Activated CD4-positive, alpha-beta T cell treated with anti-CD3 and anti-CD28 coated beads, Interleukin-2, amount 10 ng/mL, durations not matched to agents 24 days and 14 days (primary cell): ENCODE data around the gene HNRNPUL2. TPM values are rescaled to one million over a fixed set of nuclear protein-coding genes. Genes with fewer than 3 reads are reported as not detected.
"Not testable (repeated sequence)": the region's sequence is repeated elsewhere in the genome, so short reads cannot be mapped to it uniquely, and the experiment has no call there.

Experiments used
- DNase-seq: peaks from one replicate; pipeline ENCODE4 v3.0.0; 2022
- H3K27ac Mint-ChIP-seq: one replicate; pipeline ENCODE4 v1.8.0; 2022; ENCODE audit warnings: mild to moderate bottlenecking, mixed read lengths
- H3K27me3 Mint-ChIP-seq: one replicate; pipeline ENCODE4 v1.8.0; 2022; ENCODE audit warnings: mixed read lengths
- H3K36me3 Mint-ChIP-seq: one replicate; pipeline ENCODE4 v1.8.0; 2022; ENCODE audit warnings: low read depth, mild to moderate bottlenecking, mixed read lengths
- H3K4me1 Mint-ChIP-seq: one replicate; pipeline ENCODE4 v1.8.0; 2021; ENCODE audit warnings: mixed read lengths
- H3K4me3 Mint-ChIP-seq: one replicate; pipeline ENCODE4 v1.8.0; 2022; ENCODE audit warnings: mild to moderate bottlenecking, moderate library complexity, mixed read lengths
- H3K9me3 Mint-ChIP-seq: one replicate; pipeline ENCODE4 v1.8.0; 2021; ENCODE audit warnings: mixed read lengths
- intact Hi-C: fragments of 100-400 bp; cut with micrococcal nuclease; formaldehyde crosslinking; loops from one replicate; pipeline ENCODE4 v1.15.1; 2023
- total RNA-seq: library from RNA; stranded (reverse); gene quantifications from 2 replicates; pipeline ENCODE4 v1.2.3, GENCODE V29; 2022

HNRNPUL2 gene
- total RNA-seq, 1 donor from 2014 or later = 60.6 TPM

DNA sequence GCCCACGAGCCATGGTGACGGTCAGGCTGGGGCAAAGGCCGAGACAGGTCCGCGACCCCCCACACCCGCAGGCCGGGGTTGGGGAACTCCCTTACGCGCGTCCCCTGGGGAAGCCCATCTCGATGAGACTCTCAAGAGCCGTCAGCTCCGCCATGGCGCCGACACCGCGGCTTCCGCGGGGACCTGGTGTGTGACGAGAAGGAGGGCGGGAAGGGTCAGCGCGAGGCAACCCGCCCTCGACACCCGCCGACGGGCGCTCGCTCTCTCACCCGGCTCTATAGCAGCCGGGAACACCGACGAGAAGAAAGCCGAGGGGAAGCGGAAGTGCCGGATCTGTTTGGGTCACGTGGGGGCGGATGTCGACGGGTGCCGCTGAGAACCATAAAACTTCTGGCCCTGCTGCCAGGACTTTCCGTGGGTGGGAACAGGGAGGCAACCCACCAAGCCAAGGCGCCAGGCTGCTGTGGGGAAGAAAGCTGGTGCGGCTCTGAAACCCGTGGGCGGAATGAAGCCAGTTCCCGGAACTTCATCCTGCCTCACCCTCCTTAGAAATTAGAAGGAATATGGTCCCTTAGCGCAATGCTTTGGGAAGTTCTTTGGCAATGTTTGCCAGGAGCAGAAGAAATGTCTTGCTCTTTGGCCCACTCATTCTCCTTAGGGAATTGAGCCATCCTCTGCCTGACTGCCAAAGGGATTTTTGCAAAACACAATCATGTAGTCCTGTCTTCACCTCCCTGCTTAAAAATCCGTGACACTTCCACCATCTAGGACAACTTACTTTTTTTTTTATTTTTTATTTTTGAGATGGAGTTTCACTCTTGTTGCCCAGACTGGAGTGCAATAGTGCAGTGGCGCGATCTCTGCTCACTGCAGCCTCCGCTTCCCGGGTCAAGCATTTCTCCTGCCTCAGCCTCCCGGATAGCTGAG is 48.2 kb downstream of the HNRNPUL2 start, which contains the start of gene UBXN1:
Gene UBXN1 (minus strand): TSS at position 304 of the 927 bp plus-strand sequence. CDS start 150 bp downstream, at position 154.
- Mint-ChIP-seq H3K27ac (peak within 1 kb of the TSS; percentile 96), H3K27me3 (no peaks in the 10 kb centered on the region), H3K4me1 (peaks cover 27% of the 10 kb centered on the region), H3K4me3 (peak within 1 kb of the TSS; percentile 85), H3K9me3 (no peaks in the 10 kb centered on the region), H3K36me3 (peaks cover 26% of the 10 kb centered on the region)
- DNase-seq = peak; percentile 95
- intact Hi-C loops = loop anchor here (1.0 to 10.0 kb wide), 5 partner anchors 8 to 254 kb away; partner anchors contain the start of genes C11orf98, CSKMT, INTS5 and UQCC3

DNA sequence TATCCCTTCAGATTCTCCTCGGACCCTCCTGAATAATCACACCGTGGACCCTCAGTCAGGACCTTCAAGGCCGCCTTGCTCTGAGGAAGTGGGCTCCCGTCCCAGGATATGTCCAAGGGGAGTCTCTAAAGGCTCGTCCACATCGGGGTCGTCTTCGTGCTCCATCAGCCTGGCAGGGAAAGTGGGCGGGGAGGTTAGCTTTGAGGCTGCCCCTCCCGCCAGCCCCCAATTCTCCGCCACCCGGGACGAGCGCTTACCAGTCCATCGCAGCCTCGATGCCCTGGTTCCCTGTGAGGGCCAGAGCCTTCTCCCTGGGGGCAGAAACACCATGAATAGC is 48.9 kb downstream of the HNRNPUL2 start:
- H3K27ac Mint-ChIP-seq = peak overlapping the region; percentile 96
- peak overlapping the region; percentile 85 for H3K4me3 Mint-ChIP-seq
- H3K9me3 Mint-ChIP-seq = no peaks in the 10 kb centered on the region
- no peaks in the 10 kb centered on the region for H3K27me3 Mint-ChIP-seq
- H3K4me1 Mint-ChIP-seq = peaks cover 29% of the 10 kb centered on the region
- H3K36me3 Mint-ChIP-seq = peaks cover 29% of the 10 kb centered on the region
- intact Hi-C loops = loop anchor here (2.0 to 10.0 kb wide), 3 partner anchors 14 to 254 kb away; partner anchors contain the start of genes C11orf98, CSKMT and INTS5
- no peak for DNase-seq

DNA sequence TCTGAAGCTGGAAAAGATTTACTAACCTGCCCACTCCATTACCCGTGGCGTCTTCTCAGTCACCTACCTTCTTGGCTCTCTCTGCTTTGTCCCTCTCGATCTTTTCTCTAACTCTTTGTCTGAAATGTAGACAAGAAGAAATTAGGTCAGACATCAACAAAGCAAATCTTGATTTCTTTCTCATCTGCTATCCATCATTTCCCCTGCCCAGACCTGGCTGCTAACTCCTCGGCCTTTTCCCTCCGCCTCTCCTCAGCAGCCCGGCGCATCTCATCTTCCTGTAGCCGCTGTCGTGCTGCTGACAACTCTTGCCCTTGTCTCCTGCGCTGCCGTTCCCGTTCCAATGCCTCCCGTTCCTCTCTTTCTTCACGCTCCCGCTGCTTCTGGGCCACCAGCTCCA is 49.5 kb downstream of the HNRNPUL2 start:
- Mint-ChIP-seq H3K9me3 (no peaks in the 10 kb centered on the region), H3K27ac (peak overlapping the region; percentile 96), H3K27me3 (no peaks in the 10 kb centered on the region), H3K36me3 (peaks cover 31% of the 10 kb centered on the region), H3K4me3 (peak overlapping the region; percentile 85), H3K4me1 (peaks cover 29% of the 10 kb centered on the region)
- intact Hi-C loops = loop anchor here (2.0 to 10.0 kb wide), 3 partner anchors 13 to 253 kb away; partner anchors contain the start of genes C11orf98, CSKMT and INTS5
- no peak for DNase-seq

DNA sequence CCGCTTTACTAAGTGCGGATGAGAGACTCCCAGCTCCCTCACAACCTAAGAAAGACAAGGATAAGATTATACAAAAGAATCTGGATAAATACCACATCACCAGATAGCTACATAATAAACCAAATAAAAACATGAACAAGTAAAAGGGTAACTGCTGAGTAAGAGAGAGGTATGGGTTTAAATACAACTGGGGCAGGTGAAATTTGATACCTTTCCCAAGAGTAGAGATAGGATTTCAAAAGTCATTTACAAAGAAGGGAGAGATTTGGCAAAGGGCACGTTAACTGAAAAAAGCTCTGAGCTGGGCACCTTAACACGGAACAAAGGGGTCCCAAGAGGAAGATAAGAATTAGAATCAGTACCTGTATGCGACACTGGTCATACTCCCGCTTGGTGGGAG is 50.1 kb downstream of the HNRNPUL2 start:
- Mint-ChIP-seq H3K27ac (peak overlapping the region; percentile 23), H3K4me3 (peak overlapping the region; percentile 85), H3K27me3 (no peaks in the 10 kb centered on the region), H3K36me3 (peaks cover 34% of the 10 kb centered on the region), H3K9me3 (no peaks in the 10 kb centered on the region), H3K4me1 (peaks cover 34% of the 10 kb centered on the region)
- intact Hi-C loops = loop anchor here (10.0 kb wide), 1 partner anchor 252 kb away; no protein-coding TSS in a partner anchor
- no peak for DNase-seq

DNA sequence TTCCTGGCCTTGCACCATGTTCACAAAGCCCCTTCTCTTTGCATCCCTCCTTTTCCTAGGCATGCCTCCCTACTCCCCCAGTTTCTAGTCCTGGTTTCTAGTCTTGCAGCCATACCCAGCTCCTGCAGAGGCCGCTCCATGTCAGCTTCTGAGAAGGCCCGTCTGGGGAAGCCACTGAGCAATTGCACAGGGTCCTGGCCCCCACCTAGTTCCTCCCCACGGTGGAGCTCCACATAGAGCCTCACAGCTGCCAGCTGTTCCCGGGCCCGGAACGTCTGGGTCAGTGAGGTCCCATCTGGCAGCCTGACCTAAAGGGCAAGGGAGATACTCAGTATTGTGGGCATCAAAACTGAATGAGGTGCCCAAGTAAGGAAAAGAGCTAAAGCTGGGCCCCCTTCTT is 50.6 kb downstream of the HNRNPUL2 start:
- intact Hi-C loops = loop anchor here (10.0 kb wide), 1 partner anchor 252 kb away; no protein-coding TSS in a partner anchor
- peaks cover 35% of the 10 kb centered on the region for H3K4me1 Mint-ChIP-seq
- no peak overlapping the region for H3K27ac Mint-ChIP-seq
- H3K36me3 Mint-ChIP-seq = peaks cover 37% of the 10 kb centered on the region
- DNase-seq = no peak
- no peaks in the 10 kb centered on the region for H3K9me3 Mint-ChIP-seq
- peak overlapping the region; percentile 85 for H3K4me3 Mint-ChIP-seq
- H3K27me3 Mint-ChIP-seq = no peaks in the 10 kb centered on the region

DNA sequence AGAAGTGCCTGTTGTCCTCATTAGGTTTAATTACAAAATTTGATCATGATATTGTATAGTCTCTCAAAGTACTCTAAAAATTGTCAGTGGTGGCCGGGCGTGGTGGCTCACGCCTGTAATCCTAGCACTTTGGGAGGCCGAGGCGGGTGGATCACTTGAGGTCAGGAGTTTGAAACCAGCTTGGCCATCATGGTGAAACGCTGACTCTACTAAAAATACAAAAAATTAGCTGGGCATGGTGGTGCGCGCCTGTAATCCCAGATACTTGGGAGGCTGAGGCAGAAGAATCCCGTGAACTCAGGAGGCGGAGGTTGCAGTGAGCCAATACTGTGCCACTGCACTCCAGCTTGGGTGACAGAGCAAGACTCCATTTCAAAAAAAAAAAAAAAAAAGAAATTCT is 51.8 kb downstream of the HNRNPUL2 start:
- H3K27me3 Mint-ChIP-seq, H3K27ac Mint-ChIP-seq, H3K4me3 Mint-ChIP-seq, H3K9me3 Mint-ChIP-seq, DNase-seq: not testable (repeated sequence)
- peaks cover 37% of the 10 kb centered on the region for H3K4me1 Mint-ChIP-seq
- H3K36me3 Mint-ChIP-seq = peaks cover 47% of the 10 kb centered on the region
- intact Hi-C loops = loop anchor here (10.0 kb wide), 1 partner anchor 251 kb away; no protein-coding TSS in a partner anchor

DNA sequence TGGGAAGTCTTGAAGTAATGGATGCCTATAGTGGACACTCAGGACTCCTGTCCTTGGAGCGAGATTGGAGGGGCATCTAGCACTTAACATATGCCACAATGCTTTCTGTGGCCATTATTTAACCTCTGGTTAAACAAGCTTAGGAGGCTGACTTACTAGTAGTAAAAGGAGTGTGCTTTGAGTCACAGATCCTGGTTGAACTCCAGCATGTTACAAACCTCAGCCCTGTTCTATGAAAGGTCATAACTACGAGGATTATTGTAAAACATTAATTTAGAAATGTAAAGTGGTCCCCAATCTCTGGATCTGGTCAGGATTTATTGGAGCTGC is 54.1 kb downstream of the HNRNPUL2 start:
- no peaks in the 10 kb centered on the region for H3K9me3 Mint-ChIP-seq
- peaks cover 59% of the 10 kb centered on the region for H3K36me3 Mint-ChIP-seq
- DNase-seq = no peak
- H3K4me1 Mint-ChIP-seq = peaks cover 42% of the 10 kb centered on the region
- intact Hi-C loops = loop anchor here (2.0 to 10.0 kb wide), 4 partner anchors 36 to 1246 kb away; partner anchors contain the start of genes CPSF7, HNRNPUL2 and TTC9C
- peak overlapping the region; percentile 92 for H3K27ac Mint-ChIP-seq
- no peaks in the 10 kb centered on the region for H3K27me3 Mint-ChIP-seq
- H3K4me3 Mint-ChIP-seq = peak overlapping the region; percentile 88

DNA sequence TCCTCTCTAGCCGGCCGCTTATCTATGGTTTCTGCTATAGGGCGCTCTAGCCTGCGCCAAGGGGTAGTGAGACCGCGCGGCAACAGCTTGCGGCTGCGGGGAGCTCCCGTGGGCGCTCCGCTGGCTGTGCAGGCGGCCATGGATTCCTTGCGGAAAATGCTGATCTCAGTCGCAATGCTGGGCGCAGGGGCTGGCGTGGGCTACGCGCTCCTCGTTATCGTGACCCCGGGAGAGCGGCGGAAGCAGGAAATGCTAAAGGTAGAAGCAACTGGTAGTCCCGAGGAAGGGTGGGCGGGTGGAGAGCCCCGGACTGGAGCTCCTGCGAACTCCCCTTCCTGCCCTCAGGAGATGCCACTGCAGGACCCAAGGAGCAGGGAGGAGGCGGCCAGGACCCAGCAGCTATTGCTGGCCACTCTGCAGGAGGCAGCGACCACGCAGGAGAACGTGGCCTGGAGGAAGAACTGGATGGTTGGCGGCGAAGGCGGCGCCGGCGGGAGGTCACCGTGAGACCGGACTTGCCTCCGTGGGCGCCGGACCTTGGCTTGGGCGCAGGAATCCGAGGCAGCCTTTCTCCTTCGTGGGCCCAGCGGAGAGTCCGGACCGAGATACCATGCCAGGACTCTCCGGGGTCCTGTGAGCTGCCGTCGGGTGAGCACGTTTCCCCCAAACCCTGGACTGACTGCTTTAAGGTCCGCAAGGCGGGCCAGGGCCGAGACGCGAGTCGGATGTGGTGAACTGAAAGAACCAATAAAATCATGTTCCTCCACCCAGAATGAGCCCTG is 55.5 kb downstream of the HNRNPUL2 start, which contains the start of the genes LBHD1 and UQCC3:
Gene LBHD1 (minus strand): TSS at position 660 of the 782 bp plus-strand sequence. CDS start 2,236 bp downstream, outside the sequence.
Gene UQCC3 (plus strand): TSS at position 66 of the 782 bp plus-strand sequence. CDS start 73 bp downstream, at position 139.
- Mint-ChIP-seq H3K9me3 (no peaks in the 10 kb centered on the region), H3K4me3 (peak within 1 kb of the TSS; percentile 88), H3K36me3 (peaks cover 55% of the 10 kb centered on the region), H3K4me1 (peaks cover 38% of the 10 kb centered on the region), H3K27me3 (no peaks in the 10 kb centered on the region), H3K27ac (peak within 1 kb of the TSS; percentile 92)
- intact Hi-C loops = loop anchor here (1.0 to 10.0 kb wide), 7 partner anchors 8 to 1244 kb away; partner anchors contain the start of genes CPSF7, HNRNPUL2, INTS5 and SLC3A2
- peak; percentile 94 for DNase-seq

DNA sequence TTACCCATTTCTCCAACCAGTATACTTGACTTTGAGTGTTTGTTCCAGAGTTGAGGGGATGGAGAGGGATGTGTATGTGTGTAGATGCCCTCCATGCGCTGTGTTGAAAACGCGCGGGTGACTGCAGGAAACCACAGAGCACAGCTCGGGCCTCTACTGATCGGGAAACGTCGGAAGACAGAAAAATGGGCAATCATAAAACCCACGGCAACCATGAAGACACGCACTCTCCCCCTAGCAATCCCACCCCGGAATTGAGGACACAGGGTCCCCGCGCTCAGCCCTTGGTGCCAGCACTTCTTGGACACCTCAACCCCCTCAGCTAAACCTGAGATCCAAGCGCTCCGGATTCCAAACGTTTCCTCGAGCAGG is 56.0 kb downstream of the HNRNPUL2 start:
- peak overlapping the region; percentile 92 for H3K27ac Mint-ChIP-seq
- no peaks in the 10 kb centered on the region for H3K27me3 Mint-ChIP-seq
- peak overlapping the region; percentile 88 for H3K4me3 Mint-ChIP-seq
- H3K36me3 Mint-ChIP-seq = peaks cover 56% of the 10 kb centered on the region
- no peaks in the 10 kb centered on the region for H3K9me3 Mint-ChIP-seq
- H3K4me1 Mint-ChIP-seq = peaks cover 41% of the 10 kb centered on the region
- intact Hi-C loops = loop anchor here (1.0 to 10.0 kb wide), 6 partner anchors 8 to 1244 kb away; partner anchors contain the start of genes CPSF7, HNRNPUL2, INTS5 and SLC3A2
- DNase-seq = no peak

DNA sequence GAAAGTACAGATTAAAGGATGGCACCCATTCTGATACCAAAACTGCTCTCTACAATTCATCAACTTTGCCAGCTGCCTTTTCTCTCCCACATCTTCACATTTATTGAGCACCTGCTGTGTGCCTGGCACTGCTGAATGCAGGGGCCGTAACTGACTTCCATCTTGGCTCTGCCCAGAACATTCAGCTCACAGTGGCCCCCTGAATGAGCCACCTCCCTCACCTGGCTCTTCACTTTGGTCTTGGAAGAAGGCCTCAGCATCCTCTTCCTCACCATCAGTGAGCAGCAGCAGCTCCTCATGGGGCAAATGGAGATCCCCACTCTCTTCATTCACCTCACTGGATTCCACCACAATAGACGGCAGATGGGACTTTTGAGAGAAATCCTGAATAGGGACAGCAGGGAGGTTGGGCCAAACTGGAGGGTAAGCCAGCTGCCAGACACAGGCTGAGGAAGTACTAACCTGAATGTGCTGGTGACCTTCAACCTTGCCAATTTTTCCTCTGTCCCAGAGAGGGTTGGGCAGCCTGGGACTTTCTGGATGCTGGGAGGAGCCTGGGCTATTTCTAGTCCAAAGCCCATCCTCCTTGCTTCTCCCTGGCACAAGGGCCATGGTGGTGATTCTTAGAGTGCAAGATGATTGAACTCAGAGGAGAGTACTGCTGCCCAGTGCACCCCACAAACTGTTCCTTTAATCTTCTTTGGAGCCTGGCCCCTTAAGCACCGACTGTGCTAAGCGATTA is 57.7 kb downstream of the HNRNPUL2 start:
- peaks cover 60% of the 10 kb centered on the region for H3K36me3 Mint-ChIP-seq
- H3K27me3 Mint-ChIP-seq = no peaks in the 10 kb centered on the region
- peaks cover 37% of the 10 kb centered on the region for H3K4me1 Mint-ChIP-seq
- H3K9me3 Mint-ChIP-seq = no peaks in the 10 kb centered on the region
- DNase-seq = no peak
- peak overlapping the region; percentile 92 for H3K27ac Mint-ChIP-seq
- H3K4me3 Mint-ChIP-seq = peak overlapping the region; percentile 88
- intact Hi-C loops = loop anchor here (2.0 to 10.0 kb wide), 6 partner anchors 17 to 1242 kb away; partner anchors contain the start of genes CPSF7, HNRNPUL2, INTS5 and POLR2G

DNA sequence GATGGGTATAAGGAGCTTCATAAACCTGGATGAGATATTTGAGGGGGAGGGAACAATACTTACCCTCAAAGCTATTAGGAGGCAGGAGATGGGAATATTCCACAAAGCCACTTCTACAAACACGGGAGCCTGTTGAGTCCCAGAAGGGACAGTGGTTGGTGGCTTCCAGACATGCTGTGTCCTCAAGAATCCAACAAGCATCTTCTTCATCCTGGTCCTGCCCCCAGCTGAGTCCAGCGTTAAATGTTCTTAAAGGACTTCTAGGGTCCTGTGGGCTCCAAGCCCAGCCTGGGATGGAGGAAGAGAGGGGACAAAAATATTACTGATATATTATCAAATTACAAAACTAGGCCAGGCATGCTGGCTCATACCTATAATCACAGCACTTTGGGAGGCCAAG is 59.8 kb downstream of the HNRNPUL2 start:
- Mint-ChIP-seq H3K27me3 (no peaks in the 10 kb centered on the region), H3K36me3 (peaks cover 65% of the 10 kb centered on the region), H3K27ac (peak overlapping the region; percentile 65), H3K9me3 (no peaks in the 10 kb centered on the region), H3K4me3 (peak overlapping the region; percentile 98), H3K4me1 (peaks cover 39% of the 10 kb centered on the region)
- intact Hi-C loops = loop anchor here (5.0 kb wide), 2 partner anchors 95 to 175 kb away; partner anchors contain the start of gene POLR2G
- no peak for DNase-seq

DNA sequence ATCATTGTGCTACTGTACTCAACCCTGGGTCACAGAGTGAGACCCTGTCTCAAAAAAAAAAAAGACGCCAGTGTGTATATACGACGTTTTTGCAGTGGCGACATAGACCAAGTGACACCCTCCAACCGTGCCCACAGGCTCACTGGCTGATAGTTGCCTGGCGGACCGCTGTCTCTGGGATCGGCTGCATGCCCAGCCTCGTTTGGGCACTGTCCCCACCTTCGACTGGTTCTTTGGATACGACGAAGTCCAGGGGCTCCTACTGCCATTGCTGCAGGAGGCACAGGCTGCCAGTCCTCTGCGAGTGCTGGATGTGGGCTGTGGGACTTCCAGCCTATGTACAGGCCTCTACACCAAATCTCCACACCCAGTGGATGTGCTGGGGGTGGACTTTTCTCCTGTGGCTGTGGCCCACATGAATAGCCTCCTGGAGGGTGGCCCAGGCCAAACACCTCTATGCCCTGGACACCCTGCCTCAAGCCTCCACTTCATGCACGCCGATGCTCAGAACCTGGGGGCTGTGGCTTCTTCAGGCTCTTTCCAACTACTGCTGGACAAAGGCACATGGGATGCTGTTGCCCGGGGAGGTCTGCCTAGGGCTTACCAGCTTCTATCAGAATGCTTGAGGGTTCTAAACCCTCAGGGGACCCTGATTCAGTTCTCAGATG is 60.9 kb downstream of the HNRNPUL2 start:
- H3K4me3 Mint-ChIP-seq = peak overlapping the region; percentile 98
- peak overlapping the region; percentile 65 for H3K27ac Mint-ChIP-seq
- peaks cover 58% of the 10 kb centered on the region for H3K36me3 Mint-ChIP-seq
- peak; percentile 71 for DNase-seq
- intact Hi-C loops = loop anchor here (5.0 kb wide), 2 partner anchors 96 to 176 kb away; partner anchors contain the start of gene POLR2G
- no peaks in the 10 kb centered on the region for H3K9me3 Mint-ChIP-seq
- H3K4me1 Mint-ChIP-seq = peaks cover 35% of the 10 kb centered on the region
- H3K27me3 Mint-ChIP-seq = no peaks in the 10 kb centered on the region
